Measurements from ENCODE around the gene PLOD3.

Gene PLOD3

GRCh38 chr7:101166909-101167644, 50.3 kb downstream of the PLOD3 start:
- no peak for DNase-seq (ENCODE audit: low read depth in 4 of 4, low spot score in 1 of 4)

- no peak for DNase-seq (ENCODE audit: low read depth in 4 of 4, low spot score in 1 of 4)
These were observed 50.8 kb downstream of the PLOD3 start for GRCh38 chr7:101166648-101166908.

GRCh38 chr7:101165958-101166647, 51.3 kb downstream of the PLOD3 start:
- DNase-seq (ENCODE audit: low read depth in 4 of 4, low spot score in 1 of 4), result no peak

GRCh38 chr7:101165075-101165957, 52.1 kb downstream of the PLOD3 start, which contains the start of gene VGF:
TSS of gene VGF (minus strand) at chr7:101165569. CDS start at chr7:101164843, 726 bp downstream.
- peak; percentile 74 to 91 (median 86) for DNase-seq (ENCODE audit: low read depth in 4 of 4, low spot score in 1 of 4)

GRCh38 chr7:101164071-101164840, 53.1 kb downstream of the PLOD3 start:
- no peak for DNase-seq (ENCODE audit: low read depth in 4 of 4, low spot score in 1 of 4)

GRCh38 chr7:101163279-101164070, 53.9 kb downstream of the PLOD3 start:
- DNase-seq (ENCODE audit: low read depth in 4 of 4, low spot score in 1 of 4), result no peak

GRCh38 chr7:101162551-101163278, 54.7 kb downstream of the PLOD3 start:
- no peak for DNase-seq (ENCODE audit: low read depth in 4 of 4, low spot score in 1 of 4)

GRCh38 chr7:101161692-101162471, 55.5 kb downstream of the PLOD3 start:
- DNase-seq (ENCODE audit: low read depth in 4 of 4, low spot score in 1 of 4), result no peak

GRCh38 chr7:101160910-101161309, 56.5 kb downstream of the PLOD3 start:
- DNase-seq (ENCODE audit: low read depth in 4 of 4, low spot score in 1 of 4), result no peak

GRCh38 chr7:101159696-101160674, 57.4 kb downstream of the PLOD3 start:
- DNase-seq (ENCODE audit: low read depth in 4 of 4, low spot score in 1 of 4), result no peak

GRCh38 chr7:101156866-101157589, 60.4 kb downstream of the PLOD3 start:
- DNase-seq (ENCODE audit: low read depth in 4 of 4, low spot score in 1 of 4), result no peak

- DNase-seq (ENCODE audit: low read depth in 4 of 4, low spot score in 1 of 4), result no peak
These were observed 61.1 kb downstream of the PLOD3 start for GRCh38 chr7:101156277-101156676.
